Neural cell (in vitro differentiated cells): ENCODE measurements around the gene MAPK14.

ENCODE experiments used
- CTCF ChIP-seq: fragments of 450-650 bp; IDR thresholded peaks from 2 replicates; pipeline ENCODE4 v1.5.1; 2014; ENCODE audit warnings: antibody characterized with exemption, mild to moderate bottlenecking, moderate library complexity; ENCODE audit not compliant: poor library complexity, severe bottlenecking
- EZH2 ChIP-seq: fragments of 200-600, 300-800 bp; shearing (Covaris generic), sonication (generic); IDR thresholded peaks from 2 replicates; pipeline ENCODE4 v1.6.1; 2014; ENCODE audit warnings: antibody characterized with exemption, low read length, borderline replicate concordance, mild to moderate bottlenecking; ENCODE audit not compliant: insufficient read depth, poor library complexity, severe bottlenecking
- POLR2AphosphoS5 ChIP-seq: IDR thresholded peaks from 2 replicates; pipeline ENCODE4 v1.6.1; 2012

- TF ChIP-seq CTCF (no peak), EZH2 (no peak), POLR2AphosphoS5 (no peak)
Observed at GRCh38 chr6:36040958-36041357, 13.3 kb downstream of the MAPK14 start.
